ENCODE data around the gene RCOR2.
"Not testable (repeated sequence)": the region's sequence is repeated elsewhere in the genome, so short reads cannot be mapped to it uniquely, and the experiment has no call there.

The RCOR2 gene

GRCh38 chr11:63916837-63917691, at the start of gene RCOR2:
Gene RCOR2, minus strand, starts transcription at chr11:63917164. Its CDS starts 708 bp downstream, at chr11:63916456.
- peak; percentile 50 for DNase-seq

GRCh38 chr11:63966444-63966843, 49.5 kb upstream of the RCOR2 start:
- no peak for DNase-seq

- not testable (repeated sequence) for DNase-seq
Measured at GRCh38 chr11:63963895-63964294, 46.9 kb upstream of the RCOR2 start.

- no peak for DNase-seq
Measured at GRCh38 chr11:63961608-63962412, 44.8 kb upstream of the RCOR2 start.

GRCh38 chr11:63958008-63958407, 41.0 kb upstream of the RCOR2 start:
- DNase-seq, result peak; percentile 79

GRCh38 chr11:63952570-63952969, 35.6 kb upstream of the RCOR2 start:
- DNase-seq, result no peak

GRCh38 chr11:63951779-63952536, 35.0 kb upstream of the RCOR2 start:
- peak; percentile 46 for DNase-seq

GRCh38 chr11:63945477-63946163, 28.7 kb upstream of the RCOR2 start:
- DNase-seq, result peak; percentile 68

GRCh38 chr11:63944987-63945386, 28.0 kb upstream of the RCOR2 start:
- DNase-seq, result peak; percentile 59

- DNase-seq, result no peak
Measured at GRCh38 chr11:63942803-63943202, 25.8 kb upstream of the RCOR2 start.

GRCh38 chr11:63941901-63942300, 24.9 kb upstream of the RCOR2 start:
- DNase-seq, result no peak

- DNase-seq, result no peak
Measured at GRCh38 chr11:63940786-63941185, 23.8 kb upstream of the RCOR2 start.

GRCh38 chr11:63939397-63939891, 22.5 kb upstream of the RCOR2 start:
- DNase-seq, result no peak

- peak; percentile 96 for DNase-seq
Measured at GRCh38 chr11:63938479-63939396, 21.8 kb upstream of the RCOR2 start, which contains the start of gene NAA40. Gene NAA40, plus strand, starts transcription at chr11:63939002. Its CDS starts 95 bp downstream, at chr11:63939097.

- peak; percentile 67 for DNase-seq
Measured at GRCh38 chr11:63937713-63938478, 20.9 kb upstream of the RCOR2 start.

GRCh38 chr11:63933459-63933858, 16.5 kb upstream of the RCOR2 start:
- DNase-seq, result no peak

GRCh38 chr11:63931876-63932275, 14.9 kb upstream of the RCOR2 start:
- DNase-seq, result no peak

GRCh38 chr11:63931045-63931444, 14.1 kb upstream of the RCOR2 start:
- DNase-seq, result no peak

GRCh38 chr11:63929616-63930015, 12.7 kb upstream of the RCOR2 start:
- no peak for DNase-seq

GRCh38 chr11:63923319-63923718, 6.4 kb upstream of the RCOR2 start:
- DNase-seq, result no peak
